Stimulated activated CD8-positive, alpha-beta memory T cell treated with anti-CD3 and anti-CD28 coated beads, Interleukin-7, amount 100 ng/mL, for 1 hour (primary cell): ENCODE measurements around the gene MPL.

ENCODE experiments used
- DNase-seq, 2 donors: peaks; one replicate each; pipeline ENCODE4 v3.0.0-alpha.2; 2020; ENCODE audit warnings: low read depth in 2 of 2

The MPL gene

DNA sequence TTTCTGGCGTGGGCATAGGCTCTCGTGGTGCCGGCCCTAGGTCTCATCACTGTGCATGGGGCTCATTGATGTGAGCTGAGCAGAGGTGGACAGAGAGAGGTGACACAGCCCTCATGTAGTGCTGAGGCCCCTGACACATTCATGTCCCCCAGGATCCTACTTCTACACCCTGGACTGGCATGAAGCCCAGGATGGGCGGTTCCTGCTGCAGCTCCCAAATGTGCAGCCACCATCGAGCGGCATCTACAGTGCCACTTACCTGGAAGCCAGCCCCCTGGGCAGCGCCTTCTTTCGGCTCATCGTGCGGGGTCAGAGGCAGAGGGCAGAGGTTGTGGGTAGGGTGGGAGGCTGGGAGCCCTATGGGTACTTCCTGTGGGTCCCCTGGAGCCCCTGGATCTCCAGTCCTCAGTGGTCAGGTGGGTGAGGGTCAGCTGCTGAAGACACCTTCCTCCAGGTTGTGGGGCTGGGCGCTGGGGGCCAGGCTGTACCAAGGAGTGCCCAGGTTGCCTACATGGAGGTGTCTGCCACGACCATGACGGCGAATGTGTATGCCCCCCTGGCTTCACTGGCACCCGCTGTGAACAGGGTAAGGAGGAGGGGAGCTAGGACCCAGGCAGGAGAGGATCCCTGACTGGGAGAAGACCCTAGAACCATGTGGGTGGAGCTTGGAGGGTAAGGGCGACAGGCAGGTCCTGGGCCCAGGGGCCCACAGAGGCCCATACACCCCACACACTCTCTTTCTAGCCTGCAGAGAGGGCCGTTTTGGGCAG lies 30.7 kb upstream of the MPL start:
- no peak for DNase-seq

DNA sequence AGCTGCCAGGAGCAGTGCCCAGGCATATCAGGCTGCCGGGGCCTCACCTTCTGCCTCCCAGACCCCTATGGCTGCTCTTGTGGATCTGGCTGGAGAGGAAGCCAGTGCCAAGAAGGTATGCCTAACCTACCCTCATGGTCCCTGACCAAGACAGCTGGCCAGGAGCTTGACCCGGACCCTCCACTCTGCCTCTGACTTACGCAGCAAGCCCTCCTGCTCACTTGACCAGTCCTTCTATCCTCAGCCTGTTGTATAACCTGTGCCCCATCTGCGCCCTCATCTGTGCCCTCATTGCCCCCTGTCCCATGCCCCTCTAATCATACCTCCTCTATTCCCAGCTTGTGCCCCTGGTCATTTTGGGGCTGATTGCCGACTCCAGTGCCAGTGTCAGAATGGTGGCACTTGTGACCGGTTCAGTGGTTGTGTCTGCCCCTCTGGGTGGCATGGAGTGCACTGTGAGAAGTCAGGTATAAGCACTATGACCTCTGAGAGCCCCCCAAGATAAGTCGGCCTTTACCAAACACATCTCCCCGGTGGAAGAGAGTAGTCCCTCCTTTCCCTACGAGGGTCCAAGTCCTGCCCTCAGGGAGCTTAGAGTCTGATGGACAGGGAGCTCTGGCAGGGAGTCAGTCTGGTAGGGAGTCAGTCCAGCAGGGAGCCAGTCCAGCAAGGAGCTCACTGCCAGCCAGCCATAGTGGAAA lies 30.0 kb upstream of the MPL start:
- no peak for DNase-seq

DNA sequence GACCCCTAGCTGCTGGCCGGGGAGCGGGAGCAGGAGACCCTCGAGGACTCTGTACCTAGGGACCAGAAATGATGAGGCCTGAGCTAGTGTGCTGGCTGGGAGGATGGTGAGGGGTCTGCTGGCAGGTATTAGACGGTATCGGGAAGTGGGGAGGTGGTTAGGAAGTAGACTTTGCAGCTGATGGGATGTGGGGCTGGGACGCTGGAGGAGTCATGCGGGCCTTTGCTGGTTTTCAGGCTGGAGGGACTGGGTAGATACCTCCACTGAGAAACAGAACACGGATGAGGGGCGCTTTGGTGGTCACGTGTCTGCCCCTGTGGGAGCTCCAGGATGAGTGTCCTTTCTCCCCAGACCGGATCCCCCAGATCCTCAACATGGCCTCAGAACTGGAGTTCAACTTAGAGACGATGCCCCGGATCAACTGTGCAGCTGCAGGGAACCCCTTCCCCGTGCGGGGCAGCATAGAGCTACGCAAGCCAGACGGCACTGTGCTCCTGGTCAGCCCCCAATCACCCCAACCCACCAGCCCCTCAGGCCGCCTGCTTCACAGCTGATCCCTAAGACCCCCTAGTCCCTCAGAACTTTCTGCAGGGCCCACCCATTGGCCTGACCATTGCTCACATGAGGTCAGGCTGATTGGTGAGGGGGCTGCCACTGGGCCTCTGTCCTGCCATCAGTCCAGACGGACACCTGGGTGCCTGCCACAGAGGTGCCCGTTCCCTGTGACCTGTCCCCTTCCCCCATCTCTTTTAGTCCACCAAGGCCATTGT lies 28.8 kb upstream of the MPL start:
- DNase-seq: no peak

DNA sequence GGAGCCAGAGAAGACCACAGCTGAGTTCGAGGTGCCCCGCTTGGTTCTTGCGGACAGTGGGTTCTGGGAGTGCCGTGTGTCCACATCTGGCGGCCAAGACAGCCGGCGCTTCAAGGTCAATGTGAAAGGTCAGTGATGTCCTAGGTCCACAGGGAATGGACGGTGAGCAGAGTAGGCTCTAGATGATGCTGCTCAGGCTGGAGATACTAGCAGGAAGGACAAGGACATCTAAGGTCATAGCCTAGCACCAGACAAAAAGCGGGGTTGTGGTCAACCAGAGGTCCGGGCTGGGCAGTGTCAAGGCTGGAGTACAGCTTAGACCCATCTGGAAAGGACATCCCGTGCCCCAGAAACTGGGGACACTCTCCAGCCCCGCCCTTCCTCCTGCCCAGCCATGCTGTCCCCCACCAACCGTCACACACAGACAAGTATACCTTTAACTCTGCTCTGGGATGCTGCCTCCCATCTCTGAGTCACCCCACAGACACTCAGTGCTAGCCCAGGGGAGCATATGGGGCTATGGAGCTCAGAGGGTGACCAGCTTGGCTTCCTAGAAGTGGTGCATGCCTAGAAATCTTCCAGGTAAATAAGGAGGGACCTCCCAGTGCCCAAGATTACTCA lies 28.1 kb upstream of the MPL start:
- DNase-seq: no peak

DNA sequence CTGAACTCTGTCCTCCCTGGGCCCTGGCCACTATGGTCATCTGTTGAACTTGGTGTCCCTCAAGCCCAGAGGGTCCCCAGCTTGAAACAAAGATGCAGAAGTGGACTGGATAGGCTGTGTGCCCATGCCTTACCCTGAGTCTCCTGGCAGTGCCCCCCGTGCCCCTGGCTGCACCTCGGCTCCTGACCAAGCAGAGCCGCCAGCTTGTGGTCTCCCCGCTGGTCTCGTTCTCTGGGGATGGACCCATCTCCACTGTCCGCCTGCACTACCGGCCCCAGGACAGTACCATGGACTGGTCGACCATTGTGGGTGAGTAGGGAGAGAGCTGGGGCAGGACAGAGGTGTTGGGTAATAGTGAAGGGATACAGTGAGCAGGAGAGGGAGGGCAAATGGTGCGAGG lies 26.1 kb upstream of the MPL start:
- DNase-seq: no peak

DNA sequence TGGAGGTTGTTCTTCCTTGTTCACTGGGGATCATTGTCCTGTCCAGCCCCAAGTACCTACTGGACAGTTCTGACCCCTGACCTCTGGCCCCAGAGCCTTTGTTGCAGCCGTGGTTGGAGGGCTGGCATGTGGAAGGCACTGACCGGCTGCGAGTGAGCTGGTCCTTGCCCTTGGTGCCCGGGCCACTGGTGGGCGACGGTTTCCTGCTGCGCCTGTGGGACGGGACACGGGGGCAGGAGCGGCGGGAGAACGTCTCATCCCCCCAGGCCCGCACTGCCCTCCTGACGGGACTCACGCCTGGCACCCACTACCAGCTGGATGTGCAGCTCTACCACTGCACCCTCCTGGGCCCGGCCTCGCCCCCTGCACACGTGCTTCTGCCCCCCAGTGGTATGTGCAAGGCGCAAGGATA lies 25.4 kb upstream of the MPL start:
- DNase-seq: no peak

DNA sequence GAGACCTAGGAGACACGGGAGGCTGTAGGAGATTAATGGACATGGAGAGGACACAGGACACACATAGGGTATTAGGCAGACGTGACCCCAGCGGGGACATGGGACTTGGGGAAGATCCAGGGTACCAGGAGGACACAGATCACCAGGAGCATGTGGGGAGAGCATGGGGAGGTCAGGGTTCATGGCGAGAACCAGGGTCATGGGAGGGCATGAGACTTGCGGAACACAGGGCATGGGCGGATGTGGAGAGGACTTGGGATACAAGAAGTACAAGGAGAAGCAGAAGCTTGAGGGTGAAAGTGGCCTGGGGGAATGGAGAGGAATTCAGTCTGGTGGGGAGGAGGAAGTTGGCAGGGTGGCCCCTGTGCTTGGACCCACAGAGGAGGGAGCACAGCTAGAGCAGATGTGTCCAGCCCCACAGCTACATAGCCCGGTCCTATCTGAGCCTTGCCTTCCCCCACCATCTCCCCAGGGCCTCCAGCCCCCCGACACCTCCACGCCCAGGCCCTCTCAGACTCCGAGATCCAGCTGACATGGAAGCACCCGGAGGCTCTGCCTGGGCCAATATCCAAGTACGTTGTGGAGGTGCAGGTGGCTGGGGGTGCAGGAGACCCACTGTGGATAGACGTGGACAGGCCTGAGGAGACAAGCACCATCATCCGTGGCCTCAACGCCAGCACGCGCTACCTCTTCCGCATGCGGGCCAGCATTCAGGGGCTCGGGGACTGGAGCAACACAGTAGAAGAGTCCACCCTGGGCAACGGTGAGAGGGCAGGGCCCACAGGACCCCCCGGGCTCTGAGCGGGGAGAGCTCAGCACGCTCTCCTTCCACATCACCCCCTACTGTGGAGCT lies 24.7 kb upstream of the MPL start:
- no peak for DNase-seq

DNA sequence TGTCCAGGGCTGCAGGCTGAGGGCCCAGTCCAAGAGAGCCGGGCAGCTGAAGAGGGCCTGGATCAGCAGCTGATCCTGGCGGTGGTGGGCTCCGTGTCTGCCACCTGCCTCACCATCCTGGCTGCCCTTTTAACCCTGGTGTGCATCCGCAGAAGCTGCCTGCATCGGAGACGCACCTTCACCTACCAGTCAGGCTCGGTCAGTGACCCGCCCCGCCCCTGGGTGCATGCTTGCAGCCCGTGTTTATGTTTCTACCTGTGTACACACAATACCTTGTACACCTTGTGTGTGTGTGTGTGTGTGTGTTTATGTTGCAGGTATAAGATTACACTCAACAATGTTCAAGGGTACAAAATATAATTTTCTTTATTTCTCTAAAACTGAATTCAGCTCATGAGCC lies 23.8 kb upstream of the MPL start:
- DNase-seq: no peak

DNA sequence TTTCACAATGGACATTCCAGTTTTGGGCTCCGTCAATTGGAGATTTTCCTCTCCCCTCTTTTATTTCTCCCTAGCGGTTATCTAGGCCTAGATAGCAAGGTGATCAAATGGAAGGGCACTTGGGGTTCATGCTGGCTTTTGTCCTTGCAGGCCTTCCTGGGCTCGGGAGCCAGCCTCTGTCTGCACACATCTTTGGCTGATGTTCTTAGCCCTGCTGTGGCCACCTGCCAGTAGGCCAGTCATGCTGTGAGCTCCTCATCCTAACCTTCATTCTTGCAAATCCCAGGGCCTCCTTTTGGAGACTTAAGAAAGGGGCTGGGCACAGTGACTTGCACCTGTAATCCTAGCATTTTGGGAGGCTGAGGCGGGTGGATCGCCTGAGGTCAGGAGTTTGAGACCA lies 23.4 kb upstream of the MPL start:
- DNase-seq: no peak

DNA sequence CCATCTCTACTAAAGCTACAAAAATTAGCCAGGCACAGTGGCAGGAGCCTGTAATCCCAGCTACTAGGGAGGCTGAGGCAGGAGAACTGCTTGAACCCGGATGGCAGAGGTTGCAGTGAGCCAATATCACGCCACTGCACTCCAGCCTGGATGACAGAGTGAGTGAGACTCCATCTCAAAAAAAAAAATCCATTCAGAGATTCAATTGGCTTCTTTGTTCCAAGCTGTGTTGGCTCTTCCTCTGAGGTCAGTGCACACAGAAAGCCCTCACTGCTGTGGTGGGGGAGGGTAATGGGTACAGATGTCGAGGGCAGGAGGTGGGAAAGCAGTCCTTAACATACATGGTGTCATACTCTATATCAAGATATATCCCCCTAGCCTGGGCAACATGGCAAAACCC lies 22.1 kb upstream of the MPL start:
- no peak for DNase-seq

DNA sequence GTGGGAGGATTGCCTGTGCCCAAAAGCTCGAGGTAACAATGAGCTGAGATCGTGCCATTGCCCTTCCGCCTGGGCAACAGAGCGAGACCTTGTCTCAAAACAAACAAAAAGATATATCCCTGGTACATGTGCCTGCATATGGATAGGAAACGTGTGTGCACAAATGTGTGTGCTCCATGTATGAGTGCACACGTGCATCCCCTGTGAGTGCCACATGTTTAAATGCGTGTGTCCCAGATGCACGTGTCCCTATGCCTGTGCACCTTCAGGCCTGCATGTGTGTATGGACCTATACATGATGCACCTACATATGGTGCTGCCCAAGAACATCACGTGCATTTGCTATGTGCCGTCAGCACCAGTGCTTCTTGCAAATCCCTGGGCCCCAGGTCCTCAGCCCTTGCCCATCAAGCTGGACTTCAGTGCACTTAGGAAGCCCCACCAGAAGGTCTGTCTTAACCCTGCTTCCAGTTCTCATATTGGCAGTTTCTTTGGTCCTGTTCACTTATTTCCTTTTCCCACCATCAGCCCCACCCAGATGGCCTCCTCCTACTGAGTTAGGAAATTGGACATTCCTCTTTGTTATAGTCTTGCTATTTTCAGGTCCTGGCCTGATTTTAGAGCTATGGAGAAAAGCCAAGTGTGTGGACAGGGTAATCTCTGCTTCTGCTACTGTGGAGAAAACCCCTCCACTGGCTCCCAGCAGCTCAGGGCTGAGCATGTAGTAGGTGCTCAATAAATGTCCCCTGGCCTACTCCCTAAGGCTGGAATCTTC lies 21.5 kb upstream of the MPL start:
- DNase-seq: no peak

DNA sequence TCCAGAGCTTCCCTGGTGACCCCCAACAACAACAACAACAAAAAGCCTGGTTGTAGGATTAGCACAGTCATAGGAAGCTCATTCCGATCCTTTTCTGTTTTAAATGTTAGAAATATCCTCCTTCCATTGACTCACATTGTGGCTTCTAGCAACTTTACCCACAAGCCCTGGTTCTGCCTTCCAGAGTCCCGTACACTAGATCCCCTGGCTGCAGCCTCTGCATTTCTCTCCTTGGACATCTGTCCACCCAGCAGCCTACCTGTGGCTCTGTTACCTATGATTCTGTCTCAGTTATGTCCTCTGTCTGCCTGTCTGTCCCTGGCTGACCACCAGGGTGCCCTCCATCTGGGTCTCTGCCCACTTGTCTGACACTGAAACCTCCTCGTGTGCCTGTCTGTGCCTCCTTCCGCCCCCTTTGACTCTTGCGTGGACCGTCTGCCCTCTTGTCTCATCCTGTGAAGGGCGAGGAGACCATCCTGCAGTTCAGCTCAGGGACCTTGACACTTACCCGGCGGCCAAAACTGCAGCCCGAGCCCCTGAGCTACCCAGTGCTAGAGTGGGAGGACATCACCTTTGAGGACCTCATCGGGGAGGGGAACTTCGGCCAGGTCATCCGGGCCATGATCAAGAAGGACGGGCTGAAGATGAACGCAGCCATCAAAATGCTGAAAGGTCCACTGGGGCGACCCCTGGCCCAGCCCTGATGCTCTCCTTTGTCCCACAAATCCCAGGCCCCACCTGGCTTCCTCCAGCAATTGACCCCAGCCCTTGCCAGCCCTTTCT lies 20.7 kb upstream of the MPL start:
- no peak for DNase-seq

DNA sequence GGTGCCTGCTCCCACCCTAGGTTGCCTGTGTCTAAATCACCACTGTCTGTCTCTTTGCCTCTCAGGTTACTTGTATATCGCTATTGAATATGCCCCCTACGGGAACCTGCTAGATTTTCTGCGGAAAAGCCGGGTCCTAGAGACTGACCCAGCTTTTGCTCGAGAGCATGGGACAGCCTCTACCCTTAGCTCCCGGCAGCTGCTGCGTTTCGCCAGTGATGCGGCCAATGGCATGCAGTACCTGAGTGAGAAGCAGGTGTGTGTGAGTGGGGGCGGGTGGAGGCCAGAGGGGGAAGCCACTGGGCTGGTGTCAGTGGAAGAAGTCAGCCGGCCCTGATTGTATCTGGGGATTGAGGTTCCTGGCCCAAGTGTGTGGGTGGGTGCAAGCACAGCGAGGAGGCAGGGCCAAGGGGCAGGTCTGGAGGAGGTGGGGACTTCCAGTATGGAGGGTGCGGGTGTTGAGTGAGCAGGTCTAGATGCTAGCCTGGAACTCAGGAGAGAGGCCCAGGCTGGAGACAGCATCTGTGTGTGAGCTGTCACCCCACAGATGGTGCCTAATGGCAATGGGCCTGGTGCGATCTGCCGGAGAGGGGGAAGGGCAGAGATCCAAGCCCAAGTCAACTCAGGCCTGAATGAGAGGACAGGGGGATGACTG lies 19.7 kb upstream of the MPL start:
- no peak for DNase-seq

DNA sequence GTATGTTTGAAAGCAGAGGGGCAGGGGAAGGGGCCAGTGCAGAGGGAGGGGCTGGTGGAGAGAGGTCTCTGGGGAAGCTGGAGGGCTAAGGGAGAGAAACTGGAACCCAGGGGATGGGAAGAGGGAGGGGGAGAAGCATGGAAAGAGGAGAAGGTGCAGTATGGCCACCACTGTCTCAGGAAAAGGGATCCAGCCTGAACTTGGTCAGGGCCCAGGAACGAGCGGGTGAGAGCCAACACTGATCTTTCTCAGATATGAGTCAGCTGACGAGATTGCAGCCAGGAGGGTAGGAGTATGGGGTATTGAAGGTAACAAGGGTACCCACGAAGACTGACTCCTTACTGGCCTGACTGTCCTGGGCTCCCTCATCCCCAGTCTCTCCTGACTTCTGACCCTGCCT lies 18.8 kb upstream of the MPL start:
- no peak for DNase-seq

DNA sequence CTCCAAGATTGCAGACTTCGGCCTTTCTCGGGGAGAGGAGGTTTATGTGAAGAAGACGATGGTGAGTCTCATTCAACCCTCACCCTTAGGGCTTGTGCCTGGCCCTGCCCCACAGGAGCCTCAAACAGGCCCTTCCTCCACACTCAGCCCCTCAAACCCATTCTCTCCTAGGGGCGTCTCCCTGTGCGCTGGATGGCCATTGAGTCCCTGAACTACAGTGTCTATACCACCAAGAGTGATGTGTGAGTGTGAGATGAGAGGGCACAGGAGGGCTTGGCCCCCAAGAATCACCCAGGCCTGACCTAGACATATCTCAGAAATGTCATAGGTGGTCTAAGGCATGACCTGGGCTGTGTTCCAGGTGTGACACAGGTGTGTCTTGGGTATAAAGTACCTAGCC lies 18.3 kb upstream of the MPL start:
- no peak for DNase-seq

DNA sequence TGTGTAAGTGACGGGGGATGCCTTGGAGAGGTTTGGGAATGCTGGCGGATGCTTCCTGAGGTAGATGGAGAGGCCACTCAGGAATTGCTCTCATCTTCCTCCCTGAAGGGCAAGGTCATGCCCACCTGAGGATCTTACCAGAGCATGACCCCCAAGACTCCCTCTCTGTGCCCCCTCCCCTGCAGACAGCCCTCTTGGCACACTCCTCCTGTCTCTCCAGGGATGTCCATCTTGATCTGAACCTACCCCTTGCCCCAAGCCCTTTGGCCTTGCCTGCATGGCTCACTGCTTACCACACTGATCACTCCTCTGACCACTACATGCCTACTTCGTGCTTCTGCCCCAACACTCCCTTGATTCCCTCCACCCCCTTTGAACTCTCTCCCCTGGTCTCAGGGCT lies 17.9 kb upstream of the MPL start:
- no peak for DNase-seq

DNA sequence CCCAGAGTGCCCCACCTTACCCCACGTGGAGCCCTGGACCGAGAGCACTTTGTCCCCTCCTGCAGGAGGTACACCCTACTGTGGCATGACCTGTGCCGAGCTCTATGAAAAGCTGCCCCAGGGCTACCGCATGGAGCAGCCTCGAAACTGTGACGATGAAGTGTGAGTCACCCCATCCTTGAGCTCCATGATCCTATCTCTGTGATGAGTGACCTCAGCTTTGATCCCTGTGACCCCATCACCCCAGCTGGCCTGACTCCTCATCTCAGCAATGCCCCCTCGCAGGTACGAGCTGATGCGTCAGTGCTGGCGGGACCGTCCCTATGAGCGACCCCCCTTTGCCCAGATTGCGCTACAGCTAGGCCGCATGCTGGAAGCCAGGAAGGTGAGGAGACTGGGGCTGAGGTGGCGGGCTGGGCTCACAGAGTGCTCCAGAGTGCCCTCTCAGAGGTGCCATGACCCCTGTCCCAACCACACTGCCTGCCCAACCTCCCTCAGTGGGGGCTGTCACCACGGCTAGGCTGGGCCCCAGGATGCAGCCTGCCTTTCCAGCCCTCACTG lies 16.2 kb upstream of the MPL start:
- no peak for DNase-seq

DNA sequence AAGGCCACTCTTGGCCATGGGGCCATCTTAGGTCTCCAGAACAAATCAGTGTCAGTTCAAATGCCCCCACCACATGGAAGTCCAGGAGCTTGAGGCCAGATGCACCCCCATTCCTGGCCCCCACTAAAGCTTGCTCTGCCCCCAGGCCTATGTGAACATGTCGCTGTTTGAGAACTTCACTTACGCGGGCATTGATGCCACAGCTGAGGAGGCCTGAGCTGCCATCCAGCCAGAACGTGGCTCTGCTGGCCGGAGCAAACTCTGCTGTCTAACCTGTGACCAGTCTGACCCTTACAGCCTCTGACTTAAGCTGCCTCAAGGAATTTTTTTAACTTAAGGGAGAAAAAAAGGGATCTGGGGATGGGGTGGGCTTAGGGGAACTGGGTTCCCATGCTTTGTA lies 15.1 kb upstream of the MPL start:
- DNase-seq: no peak

DNA sequence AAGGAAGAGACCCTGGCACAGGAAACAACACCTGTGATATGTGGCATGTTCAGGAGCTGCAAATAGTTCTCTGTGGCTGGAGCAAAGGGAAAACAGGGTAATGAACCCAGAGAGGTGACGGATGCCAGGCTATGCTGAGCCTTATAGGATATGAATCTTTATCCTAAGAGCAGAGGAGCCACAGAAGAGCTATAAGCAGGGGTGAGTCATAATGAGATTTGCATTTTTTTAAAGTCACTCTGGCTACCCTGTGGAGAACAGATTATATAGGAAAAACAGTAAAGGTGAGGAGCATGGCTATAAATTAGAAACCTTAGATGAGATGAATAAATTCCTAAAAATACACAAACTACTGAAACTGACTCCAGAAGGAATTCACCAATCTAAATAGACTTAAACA lies 12.8 kb upstream of the MPL start:
- DNase-seq: no peak
